NAMALWA (cell line): ENCODE measurements around the gene TTC12.

ENCODE experiments used
- DNase-seq: peaks from one replicate; pipeline ENCODE4 v3.0.0-alpha.2; 2015; ENCODE audit warnings: low spot score

TTC12 gene

GRCh38 chr11:113324250-113324649 lies 9.9 kb downstream of the TTC12 start:
- no peak for DNase-seq

DNA sequence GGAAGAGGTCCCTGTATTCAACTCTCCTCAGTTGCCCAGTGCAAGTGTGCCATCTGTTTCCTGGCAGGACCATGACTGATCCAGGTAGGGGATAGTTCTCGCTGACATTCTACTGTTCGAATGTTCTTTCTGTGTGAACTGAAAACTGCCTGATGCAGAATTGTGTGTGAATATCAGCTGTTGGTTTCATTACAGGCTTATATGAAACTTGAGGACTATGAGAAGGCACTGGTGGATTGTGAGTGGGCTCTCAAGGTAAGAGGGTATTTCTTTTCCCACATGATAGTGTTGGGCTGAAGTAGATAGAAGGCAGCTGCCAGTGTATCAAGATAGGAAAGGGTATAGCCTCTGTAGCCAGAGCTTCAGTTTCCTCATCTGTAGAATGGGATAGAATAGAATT lies 15.3 kb downstream of the TTC12 start:
- no peak for DNase-seq

GRCh38 chr11:113331441-113331840 lies 17.1 kb downstream of the TTC12 start:
- no peak for DNase-seq

GRCh38 chr11:113332023-113332422 lies 17.6 kb downstream of the TTC12 start:
- no peak for DNase-seq

DNA sequence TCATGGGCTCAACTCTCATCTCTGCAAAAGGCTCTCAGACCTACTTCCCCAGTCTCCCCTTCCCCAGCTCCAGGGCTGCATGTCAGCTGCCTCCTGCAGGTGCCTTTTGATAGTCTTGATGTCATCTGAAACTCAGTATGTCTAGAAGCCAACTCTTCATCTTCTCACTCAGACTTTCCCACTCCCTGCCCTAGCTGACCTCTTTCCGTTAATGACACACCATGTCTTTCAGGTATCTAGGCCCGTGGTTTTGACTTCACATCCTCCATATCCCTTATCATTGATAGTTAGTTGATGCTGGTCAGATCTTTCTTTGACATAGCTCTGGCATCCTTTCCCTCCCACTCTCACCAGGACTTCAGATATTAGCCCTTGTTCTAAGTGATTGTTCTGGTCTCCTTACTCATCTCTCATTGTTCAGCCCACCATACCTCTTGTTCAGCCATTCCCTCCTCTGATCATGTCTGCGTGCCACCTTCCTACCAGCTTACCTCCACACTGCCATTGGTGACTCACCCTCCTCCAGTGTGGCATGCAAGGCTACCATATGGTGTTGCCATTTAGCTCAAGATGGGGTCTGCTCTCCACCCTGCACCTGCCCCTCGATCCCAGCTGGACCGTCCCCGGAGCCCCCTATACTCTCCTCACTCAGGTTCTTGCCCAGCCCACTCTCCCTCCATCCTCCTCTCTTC lies 18.4 kb downstream of the TTC12 start:
- no peak for DNase-seq

- no peak for DNase-seq
These were observed 19.8 kb downstream of the TTC12 start for GRCh38 chr11:113334183-113334582.

GRCh38 chr11:113338730-113339129 lies 24.3 kb downstream of the TTC12 start:
- DNase-seq = no peak

DNA sequence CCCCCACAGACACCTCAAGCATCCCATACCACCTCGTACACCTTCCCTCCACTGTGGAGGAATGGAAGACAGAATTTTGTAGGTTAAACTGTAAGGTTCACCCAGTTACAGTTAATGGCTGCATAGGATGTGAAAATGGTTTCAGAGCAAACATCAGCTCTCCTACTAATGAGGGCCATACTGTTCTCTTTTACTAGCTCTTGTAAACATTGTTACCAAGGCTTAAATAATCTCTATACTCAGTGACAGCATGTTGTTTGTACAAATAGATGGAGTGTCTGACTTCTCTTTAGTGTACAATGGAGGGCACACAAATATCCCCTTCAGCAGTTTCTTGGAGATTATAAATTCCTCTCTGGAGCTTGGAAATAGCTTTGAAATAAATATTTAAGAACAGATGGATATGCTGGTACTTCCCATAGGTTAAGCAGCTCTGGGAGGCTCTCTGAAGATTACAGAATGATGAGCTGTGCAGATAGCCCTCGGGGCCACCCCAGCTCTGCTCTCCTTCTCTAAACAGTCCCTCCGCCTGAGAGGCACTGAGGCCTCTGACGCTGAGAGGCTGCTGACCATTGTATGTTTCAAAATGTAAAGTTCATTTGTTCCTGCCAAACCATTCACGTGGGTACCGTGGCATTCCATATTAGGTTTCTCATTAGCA lies 25.7 kb downstream of the TTC12 start:
- DNase-seq = no peak

GRCh38 chr11:113341388-113342165 lies 27.2 kb downstream of the TTC12 start:
- no peak for DNase-seq

DNA sequence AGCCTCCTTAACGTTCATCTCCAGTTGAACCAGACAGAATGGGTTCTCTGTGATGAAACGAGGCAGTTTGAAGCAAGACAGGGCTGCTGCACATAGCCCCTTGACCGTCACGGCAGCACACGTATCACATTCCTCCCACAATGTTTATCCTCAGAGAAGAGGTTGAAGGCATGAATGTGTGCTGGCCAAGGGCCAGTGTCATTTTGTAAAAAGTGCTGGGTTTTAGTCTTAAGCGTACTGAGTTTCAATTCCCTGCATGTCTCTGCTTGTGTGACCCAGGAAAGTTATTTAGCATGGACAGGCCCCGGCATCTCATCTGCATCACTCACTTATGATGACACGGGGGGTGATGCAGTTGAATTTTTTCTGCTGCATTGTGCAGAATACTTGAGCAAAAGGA lies 31.6 kb downstream of the TTC12 start:
- no peak for DNase-seq

GRCh38 chr11:113349528-113349927 lies 35.1 kb downstream of the TTC12 start:
- DNase-seq = no peak

DNA sequence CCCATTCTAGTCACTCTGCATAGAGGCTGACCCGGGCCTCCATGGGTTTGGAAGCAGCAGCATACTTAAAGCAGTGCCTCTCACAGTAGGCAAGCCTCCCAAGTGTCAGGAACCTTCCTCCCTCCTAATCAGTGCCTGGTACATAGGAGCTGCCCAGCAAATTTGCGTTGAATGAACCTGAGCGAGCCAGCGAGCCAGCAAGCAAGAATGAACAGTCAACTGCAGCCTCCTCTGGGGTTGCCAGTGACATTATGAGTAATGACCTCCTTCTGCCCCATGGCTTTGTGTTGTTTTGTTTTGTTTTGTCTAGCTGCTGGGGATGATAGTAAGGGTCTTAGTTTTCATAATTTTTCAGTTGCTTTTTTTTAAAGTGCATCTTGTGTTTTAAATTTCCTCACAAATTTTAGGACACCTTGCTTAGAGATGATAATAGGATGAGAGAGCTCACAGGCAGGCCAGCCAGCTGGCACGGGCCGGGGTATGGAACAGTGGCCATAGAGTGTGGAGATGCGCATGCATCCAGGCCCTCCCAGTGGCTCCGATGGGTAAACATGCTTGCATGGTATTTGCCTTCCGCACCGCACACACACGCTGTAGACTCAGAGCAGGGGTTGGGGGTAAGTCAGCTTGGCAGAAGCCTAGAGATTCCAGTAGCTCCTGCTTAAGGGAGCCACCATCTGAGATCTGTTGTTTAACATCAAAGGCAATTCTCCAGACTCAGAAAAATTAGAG lies 36.1 kb downstream of the TTC12 start:
- DNase-seq = no peak

DNA sequence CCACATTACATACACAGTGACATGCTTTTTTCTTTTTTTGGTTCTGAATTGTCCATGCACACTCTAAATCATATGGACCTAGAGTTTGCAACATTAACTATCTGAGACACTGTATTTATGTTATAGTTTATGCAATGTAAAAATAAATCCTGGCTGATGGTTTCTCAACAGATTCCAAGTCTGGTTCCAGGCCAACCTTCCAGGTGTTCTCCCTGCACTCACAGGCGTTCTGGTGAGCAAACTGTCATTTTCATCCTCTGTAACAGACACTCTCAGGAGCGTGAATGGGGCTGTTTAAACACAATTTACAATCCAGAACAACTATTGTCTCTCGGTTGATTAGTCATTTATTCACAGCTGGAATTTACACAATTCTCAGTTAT lies 36.7 kb downstream of the TTC12 start:
- no peak for DNase-seq

GRCh38 chr11:113351480-113351879 lies 37.1 kb downstream of the TTC12 start:
- DNase-seq = no peak

GRCh38 chr11:113356203-113356602 lies 41.8 kb downstream of the TTC12 start:
- no peak for DNase-seq

- DNase-seq = no peak
These were observed 49.0 kb downstream of the TTC12 start for GRCh38 chr11:113363406-113363805.

- DNase-seq = no peak
These were observed 49.7 kb downstream of the TTC12 start for GRCh38 chr11:113363996-113364641.

DNA sequence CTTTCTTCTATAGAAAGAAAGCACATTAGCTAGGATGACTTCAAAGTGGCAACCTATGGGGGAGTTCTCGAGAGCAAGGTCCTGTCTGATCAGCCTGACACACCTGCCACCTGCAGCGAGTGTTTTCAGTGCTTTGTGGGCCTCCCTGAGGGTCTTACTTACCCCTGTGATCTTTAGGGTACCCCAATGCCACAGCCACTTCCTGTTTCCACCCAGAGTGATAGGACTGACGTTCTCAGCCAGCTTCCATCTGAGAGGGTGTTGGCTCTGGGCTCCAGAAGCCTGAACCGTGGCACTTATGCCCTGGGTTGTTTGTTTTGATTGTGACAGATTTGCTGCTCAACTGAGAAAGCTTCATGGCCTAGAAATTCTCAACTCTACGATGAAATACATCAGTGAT lies 51.5 kb downstream of the TTC12 start:
- DNase-seq = no peak

DNA sequence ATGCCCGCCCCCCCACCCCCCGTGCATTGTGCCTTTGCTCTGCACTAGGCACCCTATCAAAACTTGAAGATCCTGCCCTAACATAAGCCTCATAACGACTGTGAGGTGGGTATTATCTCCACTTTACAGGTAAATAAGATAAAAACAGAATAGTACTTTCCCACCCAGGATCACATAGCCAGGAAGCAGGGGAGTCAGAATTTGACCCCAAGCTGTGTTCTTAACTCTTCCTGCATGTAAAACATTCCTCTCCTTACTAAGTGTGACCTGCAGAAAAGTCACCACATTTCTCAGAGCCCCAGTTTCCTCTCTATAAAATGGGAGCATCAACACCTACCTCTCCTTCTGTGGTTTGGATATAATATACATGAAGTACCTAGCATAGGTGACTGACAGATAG lies 55.0 kb downstream of the TTC12 start:
- DNase-seq = no peak

- DNase-seq = no peak
These were observed 56.3 kb downstream of the TTC12 start for GRCh38 chr11:113370634-113371033.

GRCh38 chr11:113372309-113372708 lies 57.9 kb downstream of the TTC12 start:
- DNase-seq = peak; percentile 18

GRCh38 chr11:113373306-113373705 lies 58.9 kb downstream of the TTC12 start:
- no peak for DNase-seq
